Esophagus (tissue), 2 donors: Measurements from ENCODE around the gene TMEM213. TPM values are rescaled to one million over a fixed set of nuclear protein-coding genes. Genes with fewer than 3 reads are reported as not detected.

Experiments used
- H3K27ac ChIP-seq, 2 donors: one replicate each; pipeline ENCODE4 v1.5.1; 2013; ENCODE audit warnings: low read depth in 2 of 2, mild to moderate bottlenecking in 2 of 2, inconsistent platforms in 1 of 2, low read length in 1 of 2, moderate library complexity in 1 of 2
- H3K27me3 ChIP-seq, 2 donors: one replicate each; pipeline ENCODE4 v1.6.1; 2013; ENCODE audit warnings: low read length in 2 of 2, control low read depth in 1 of 2, mild to moderate bottlenecking in 1 of 2; ENCODE audit not compliant: insufficient read depth in 2 of 2, control insufficient read depth in 1 of 2
- H3K36me3 ChIP-seq, 2 donors: one replicate each; pipeline ENCODE4 v1.6.1; 2013; ENCODE audit warnings: low read length in 1 of 2; ENCODE audit not compliant: control insufficient read depth in 2 of 2, insufficient read depth in 2 of 2
- H3K4me1 ChIP-seq, 2 donors: one replicate each; pipeline ENCODE4 v1.6.1; 2013; ENCODE audit warnings: low read length in 1 of 2; ENCODE audit not compliant: control insufficient read depth in 2 of 2, insufficient read depth in 2 of 2
- H3K4me3 ChIP-seq, 2 donors: one replicate each; pipeline ENCODE4 v1.5.1; 2013; ENCODE audit warnings: low read length in 2 of 2, mild to moderate bottlenecking in 2 of 2, low read depth in 1 of 2, moderate library complexity in 1 of 2
- H3K9me3 ChIP-seq, 2 donors: one replicate each; pipeline ENCODE4 v1.6.1; 2013; ENCODE audit warnings: mild to moderate bottlenecking in 2 of 2, low read depth in 1 of 2, low read length in 1 of 2, moderate library complexity in 1 of 2; ENCODE audit not compliant: control insufficient read depth in 2 of 2, insufficient read depth in 1 of 2
- WGBS, 2 donors: extraction: QIAGEN DNeasy Blood & Tissue Kit; methylation state at CpG; one replicate each; pipeline ENCODE4 v1.1.7; 2013; 5-methylcytosine and 5-hydroxymethylcytosine counted together
- polyA plus RNA-seq, 2 donors: library from polyadenylated mRNA; stranded (reverse); fragments of 200-250 nt; gene quantifications; one replicate each; pipeline ENCODE4 v1.2.3, GENCODE V29; 2013
- donor health status: healthy with polysubstance abuse.
- donor health status: Bipolar disorder and iron deficiency.

Gene TMEM213
- polyA plus RNA-seq, 2 donors, result not detected

- H3K27me3 ChIP-seq, result no peaks in the 10 kb centered on the region
- H3K36me3 ChIP-seq, result no peaks in the 10 kb centered on the region
- H3K27ac ChIP-seq, result no peak overlapping the region
- WGBS, 2 donors, result 86 to 92% methylated on average over 11 of the region's 11 CpGs
- H3K9me3 ChIP-seq, result no peaks in the 10 kb centered on the region
- H3K4me3 ChIP-seq, result no peak overlapping the region
- H3K4me1 ChIP-seq, result no peaks in the 10 kb centered on the region
These were observed 31.5 kb downstream of the TMEM213 start for GRCh38 chr7:138829335-138829734.

GRCh38 chr7:138832966-138833365, 35.2 kb downstream of the TMEM213 start:
- 92 to 94% methylated on average over 10 of the region's 10 CpGs for WGBS, 2 donors
- Histone ChIP-seq H3K27ac (no peak overlapping the region), H3K4me3 (no peak overlapping the region), H3K4me1 (no peaks in the 10 kb centered on the region), H3K9me3 (no peaks in the 10 kb centered on the region), H3K27me3 (no peaks in the 10 kb centered on the region), H3K36me3 (no peaks in the 10 kb centered on the region)

GRCh38 chr7:138833596-138833995, 35.8 kb downstream of the TMEM213 start:
- Histone ChIP-seq H3K4me1 (no peaks in the 10 kb centered on the region), H3K27ac (no peak overlapping the region), H3K9me3 (no peaks in the 10 kb centered on the region), H3K27me3 (no peaks in the 10 kb centered on the region), H3K4me3 (no peak overlapping the region), H3K36me3 (no peaks in the 10 kb centered on the region)
- 66 to 69% methylated on average over 5 of the region's 5 CpGs for WGBS, 2 donors

GRCh38 chr7:138834583-138834982, 36.8 kb downstream of the TMEM213 start:
- no peaks in the 10 kb centered on the region for H3K27me3 ChIP-seq
- H3K4me1 ChIP-seq, result no peaks in the 10 kb centered on the region
- WGBS, 2 donors, result 87 to 88% methylated on average over 9 of the region's 9 CpGs
- H3K36me3 ChIP-seq, result no peaks in the 10 kb centered on the region
- H3K9me3 ChIP-seq, result no peaks in the 10 kb centered on the region
- no peak overlapping the region for H3K27ac ChIP-seq
- H3K4me3 ChIP-seq, result no peak overlapping the region

GRCh38 chr7:138835087-138835486, 37.3 kb downstream of the TMEM213 start:
- Histone ChIP-seq H3K9me3 (no peaks in the 10 kb centered on the region), H3K4me1 (no peaks in the 10 kb centered on the region), H3K27me3 (no peaks in the 10 kb centered on the region), H3K36me3 (no peaks in the 10 kb centered on the region), H3K27ac (no peak overlapping the region), H3K4me3 (no peak overlapping the region)
- 88% methylated on average over 11 of the region's 11 CpGs for WGBS, 2 donors

- 54 to 55% methylated on average over 13 of the region's 13 CpGs for WGBS, 2 donors
- Histone ChIP-seq H3K36me3 (no peaks in the 10 kb centered on the region), H3K4me3 (no peak overlapping the region)
These were observed 39.8 kb downstream of the TMEM213 start for GRCh38 chr7:138837627-138838026.

GRCh38 chr7:138838166-138838565, 40.4 kb downstream of the TMEM213 start:
- H3K4me3 ChIP-seq, result no peak overlapping the region
- 84 to 87% methylated on average over 9 of the region's 9 CpGs for WGBS, 2 donors
- no peaks in the 10 kb centered on the region for H3K27me3 ChIP-seq
- H3K36me3 ChIP-seq, result no peaks in the 10 kb centered on the region
- H3K27ac ChIP-seq, result no peak overlapping the region
- H3K4me1 ChIP-seq, result no peaks in the 10 kb centered on the region
- no peaks in the 10 kb centered on the region for H3K9me3 ChIP-seq

More at GRCh38 chr7:138837627-138838026, 39.8 kb downstream of the TMEM213 start:
- Histone ChIP-seq H3K4me1 (no peaks in the 10 kb centered on the region), H3K27me3 (no peaks in the 10 kb centered on the region), H3K9me3 (no peaks in the 10 kb centered on the region), H3K27ac (no peak overlapping the region)

- Histone ChIP-seq H3K9me3 (no peaks in the 10 kb centered on the region), H3K4me1 (no peaks in the 10 kb centered on the region), H3K4me3 (no peak overlapping the region), H3K27ac (no peak overlapping the region), H3K27me3 (peaks cover 0 to 2% of the 10 kb centered on the region in 2 donors), H3K36me3 (no peaks in the 10 kb centered on the region)
- WGBS, 2 donors, result 88 to 89% methylated on average over 12 of the region's 12 CpGs
These were observed 44.3 kb downstream of the TMEM213 start for GRCh38 chr7:138842111-138842510.

GRCh38 chr7:138843632-138844580, 46.1 kb downstream of the TMEM213 start:
- H3K9me3 ChIP-seq, result no peaks in the 10 kb centered on the region
- 91 to 92% methylated on average over 20 of the region's 20 CpGs for WGBS, 2 donors
- H3K27ac ChIP-seq, result no peak overlapping the region
- no peaks in the 10 kb centered on the region for H3K36me3 ChIP-seq
- peaks cover 0 to 2% of the 10 kb centered on the region in 2 donors for H3K27me3 ChIP-seq
- H3K4me3 ChIP-seq, result no peak overlapping the region
- H3K4me1 ChIP-seq, result no peaks in the 10 kb centered on the region

GRCh38 chr7:138845711-138846110, 47.9 kb downstream of the TMEM213 start:
- no peaks in the 10 kb centered on the region for H3K9me3 ChIP-seq
- H3K27ac ChIP-seq, result no peak overlapping the region
- WGBS, 2 donors, result 35 to 38% methylated on average over 2 of the region's 2 CpGs
- H3K4me1 ChIP-seq, result no peaks in the 10 kb centered on the region
- no peaks in the 10 kb centered on the region for H3K36me3 ChIP-seq
- H3K4me3 ChIP-seq, result no peak overlapping the region
- H3K27me3 ChIP-seq, result peaks cover 0 to 2% of the 10 kb centered on the region in 2 donors
